GM12801 (cell line): ENCODE measurements around the gene CCR5.

Source experiments
- CTCF ChIP-seq: IDR thresholded peaks from one replicate; pipeline ENCODE4 v1.5.1; 2011; ENCODE audit warnings: control low read depth; ENCODE audit not compliant: insufficient read length; ENCODE audit errors: extremely low read depth

The CCR5 gene

GRCh38 chr3:46416125-46416810 is 45.5 kb downstream of the CCR5 start:
- no peak for TF ChIP-seq CTCF

GRCh38 chr3:46416811-46417510 is 46.2 kb downstream of the CCR5 start:
- no peak for TF ChIP-seq CTCF

- TF ChIP-seq CTCF, result no peak
Observed at GRCh38 chr3:46417841-46418611, 47.3 kb downstream of the CCR5 start.

DNA sequence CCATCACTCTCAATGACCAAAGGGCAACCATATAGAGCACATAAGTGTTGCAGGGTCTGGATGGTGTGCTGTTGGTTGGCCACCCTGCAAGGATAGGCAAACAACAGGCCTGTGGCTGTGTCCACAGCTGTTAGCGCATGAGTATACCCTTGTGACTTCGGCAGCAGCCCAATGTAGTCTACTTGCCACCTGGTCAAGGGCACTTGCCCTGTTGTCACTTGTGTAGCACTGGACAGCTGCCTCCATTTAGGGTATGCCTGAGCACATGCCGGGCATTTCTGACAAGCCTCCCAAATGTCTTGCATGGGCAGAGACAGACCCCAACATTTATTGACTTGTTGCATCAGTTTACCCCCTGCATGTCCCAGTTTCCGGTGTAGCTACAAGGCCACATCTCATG is 49.1 kb downstream of the CCR5 start:
- no peak for TF ChIP-seq CTCF

DNA sequence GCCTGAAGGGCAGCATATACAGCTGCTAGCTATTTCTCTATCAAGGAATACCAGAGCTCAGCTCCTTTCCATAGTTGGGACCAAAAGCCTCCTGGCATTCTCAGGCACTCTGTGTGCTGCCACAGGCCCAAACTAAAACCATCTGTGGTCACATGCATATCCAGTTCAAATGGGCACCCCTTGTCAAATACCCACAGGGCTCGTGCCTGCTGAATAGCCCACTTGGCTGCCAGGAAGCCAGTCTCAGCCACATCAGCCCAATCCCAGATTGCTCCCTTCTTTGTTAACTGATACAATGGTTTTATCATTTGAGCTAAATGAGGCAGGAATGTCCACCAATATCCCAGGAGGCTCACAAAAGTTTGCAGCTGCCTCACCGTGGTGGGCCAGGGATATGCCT is 50.2 kb downstream of the CCR5 start:
- TF ChIP-seq CTCF, result no peak

GRCh38 chr3:46422617-46423016 is 51.9 kb downstream of the CCR5 start:
- no peak for TF ChIP-seq CTCF

DNA sequence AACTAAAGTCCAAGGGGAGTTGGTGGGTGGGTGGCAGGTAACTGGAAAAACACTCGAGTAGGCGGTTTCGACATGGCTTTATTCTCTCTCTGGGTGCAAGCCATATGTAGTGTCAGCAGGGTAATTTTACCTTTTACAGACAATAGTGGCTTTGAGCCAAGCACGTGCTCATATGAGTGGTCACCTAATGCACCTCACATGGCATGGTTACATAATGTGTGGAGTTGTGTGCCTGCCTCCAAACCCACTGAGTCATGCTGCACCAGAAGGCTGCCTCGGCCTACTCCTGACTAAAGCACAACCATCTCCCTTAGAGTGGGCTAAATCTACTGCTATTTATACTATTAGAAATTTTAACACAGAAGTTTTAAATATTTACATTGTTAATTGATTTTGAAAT is 52.8 kb downstream of the CCR5 start:
- no peak for TF ChIP-seq CTCF
